ENCODE measurements around the gene EPYC.

Gene EPYC, protein sequence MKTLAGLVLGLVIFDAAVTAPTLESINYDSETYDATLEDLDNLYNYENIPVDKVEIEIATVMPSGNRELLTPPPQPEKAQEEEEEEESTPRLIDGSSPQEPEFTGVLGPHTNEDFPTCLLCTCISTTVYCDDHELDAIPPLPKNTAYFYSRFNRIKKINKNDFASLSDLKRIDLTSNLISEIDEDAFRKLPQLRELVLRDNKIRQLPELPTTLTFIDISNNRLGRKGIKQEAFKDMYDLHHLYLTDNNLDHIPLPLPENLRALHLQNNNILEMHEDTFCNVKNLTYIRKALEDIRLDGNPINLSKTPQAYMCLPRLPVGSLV

DNA sequence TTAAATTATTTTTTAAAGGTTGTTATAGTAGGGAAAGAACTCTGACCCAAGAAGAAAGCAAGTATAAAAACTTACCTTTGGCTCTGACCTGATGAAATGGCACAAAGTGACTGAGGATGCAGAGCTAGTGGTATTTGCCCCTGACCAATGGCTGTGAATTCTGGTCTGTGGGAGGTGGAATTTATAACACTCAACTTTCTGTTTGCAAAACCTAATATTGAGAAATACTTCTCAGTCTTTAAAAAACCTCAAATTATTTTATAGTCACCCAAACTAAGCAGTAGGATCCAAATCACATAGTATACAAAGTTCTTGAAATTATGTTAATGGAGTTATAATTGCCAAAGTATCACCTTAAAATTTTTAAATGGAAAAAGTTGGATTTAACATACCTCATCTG, at the start of gene EPYC:
EPYC (minus strand) TSS at position 101 of the 400 bp plus-strand sequence. CDS start 2,407 bp downstream, outside the sequence.
- TF ChIP-seq POLR2A (IDR thresholded peaks at IDR 0.05; ENCODE audit: low read length), result no peak
- no peak for TF ChIP-seq GATA1 (IDR thresholded peaks at IDR 0.05; ENCODE audit: low read depth, low read length)
- no peak for DNase-seq

GRCh38 chr12:91053951-91054715, 49.4 kb upstream of the EPYC start:
- TF ChIP-seq GATA1 (IDR thresholded peaks at IDR 0.05; ENCODE audit: low read depth, low read length) (no peak), POLR2A (IDR thresholded peaks at IDR 0.05; ENCODE audit: low read length) (no peak)
- DNase-seq, result no peak

GRCh38 chr12:91052026-91052425, 47.3 kb upstream of the EPYC start:
- TF ChIP-seq POLR2A (IDR thresholded peaks at IDR 0.05; ENCODE audit: low read length) (no peak), GATA1 (IDR thresholded peaks at IDR 0.05; ENCODE audit: low read depth, low read length) (no peak)
- DNase-seq, result no peak

DNA sequence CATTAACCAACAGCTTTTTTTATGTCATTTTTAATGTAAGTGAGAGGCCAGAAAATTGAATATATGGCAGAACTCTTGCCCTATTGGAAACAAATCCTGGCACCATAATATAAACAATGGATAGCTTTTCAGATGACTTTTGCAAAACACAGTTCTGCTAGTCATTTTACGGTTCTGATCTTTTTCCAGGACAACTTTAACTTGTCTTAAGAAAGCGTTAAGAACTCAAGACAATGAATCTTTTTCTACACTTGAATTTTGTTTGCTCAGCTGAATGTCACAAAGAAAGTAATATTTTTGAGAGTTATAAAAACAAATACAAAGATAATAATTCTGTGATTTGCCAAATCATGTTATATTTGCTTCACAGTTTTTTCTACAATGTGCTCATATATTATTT, 39.8 kb upstream of the EPYC start:
- no peak for DNase-seq
- TF ChIP-seq GATA1 (IDR thresholded peaks at IDR 0.05; ENCODE audit: low read depth, low read length) (no peak), POLR2A (IDR thresholded peaks at IDR 0.05; ENCODE audit: low read length) (no peak)

DNA sequence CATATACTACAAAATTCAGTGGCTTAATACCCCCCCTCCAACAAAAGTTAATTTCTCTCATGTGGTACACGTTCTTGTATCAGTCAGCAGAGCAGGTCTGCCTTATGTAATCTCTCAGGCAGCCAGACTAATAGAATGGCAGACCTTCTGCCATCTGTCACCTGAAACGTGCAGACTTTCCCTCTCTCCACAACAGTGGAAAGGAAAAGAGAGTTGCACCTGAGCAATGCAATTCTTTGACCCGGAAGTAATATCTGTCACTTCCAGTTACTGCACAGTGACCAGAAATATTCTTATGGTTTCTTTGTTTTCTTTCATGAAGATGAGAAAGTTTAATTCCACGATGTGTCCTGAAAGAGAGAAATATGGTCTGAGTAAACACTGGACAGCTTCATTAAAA, 38.6 kb upstream of the EPYC start:
- DNase-seq, result no peak
- TF ChIP-seq GATA1 (IDR thresholded peaks at IDR 0.05; ENCODE audit: low read depth, low read length) (no peak), POLR2A (IDR thresholded peaks at IDR 0.05; ENCODE audit: low read length) (no peak)

DNA sequence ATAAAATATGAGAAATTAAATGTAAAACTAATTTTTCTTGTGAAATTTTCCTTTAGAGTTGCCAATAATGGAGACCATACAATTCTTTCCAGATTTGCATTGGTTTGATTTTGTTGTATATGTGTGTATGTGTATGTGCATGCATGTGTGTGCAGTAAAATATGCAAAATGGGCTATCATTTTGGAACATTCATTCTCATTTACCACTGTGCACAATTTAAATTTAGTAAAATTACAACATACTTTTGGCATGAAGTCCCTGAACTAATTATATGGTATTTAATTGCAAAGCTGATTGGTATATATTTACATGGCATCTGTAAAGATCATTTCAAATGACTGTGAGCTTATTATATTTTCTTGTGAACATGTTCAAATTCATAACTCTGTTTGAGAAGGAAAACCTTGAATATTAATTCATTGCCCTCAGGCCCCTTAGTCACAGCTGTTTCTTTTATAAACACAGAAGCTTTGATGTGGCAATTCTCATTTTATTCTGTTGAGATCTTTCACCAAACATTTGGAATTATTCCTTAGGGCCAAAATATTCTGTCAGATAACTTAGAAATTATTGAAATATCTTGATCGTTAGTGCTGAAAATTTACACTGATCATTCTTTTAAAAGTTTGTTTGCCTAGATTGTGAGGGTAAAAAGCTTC, 35.5 kb upstream of the EPYC start:
- no peak for DNase-seq
- no peak for TF ChIP-seq POLR2A (IDR thresholded peaks at IDR 0.05; ENCODE audit: low read length)
- no peak for TF ChIP-seq GATA1 (IDR thresholded peaks at IDR 0.05; ENCODE audit: low read depth, low read length)

GRCh38 chr12:91037276-91037675, 32.5 kb upstream of the EPYC start:
- TF ChIP-seq POLR2A (IDR thresholded peaks at IDR 0.05; ENCODE audit: low read length) (no peak), GATA1 (IDR thresholded peaks at IDR 0.05; ENCODE audit: low read depth, low read length) (no peak)
- DNase-seq, result no peak

GRCh38 chr12:91033251-91033650, 28.5 kb upstream of the EPYC start:
- TF ChIP-seq POLR2A (IDR thresholded peaks at IDR 0.05; ENCODE audit: low read length) (no peak), GATA1 (IDR thresholded peaks at IDR 0.05; ENCODE audit: low read depth, low read length) (no peak)

GRCh38 chr12:91023326-91024004, 18.7 kb upstream of the EPYC start:
- no peak for DNase-seq
- no peak for TF ChIP-seq POLR2A (IDR thresholded peaks at IDR 0.05; ENCODE audit: low read length)
- no peak for TF ChIP-seq GATA1 (IDR thresholded peaks at IDR 0.05; ENCODE audit: low read depth, low read length)

More at GRCh38 chr12:91033251-91033650, 28.5 kb upstream of the EPYC start:
- no peak for DNase-seq

DNA sequence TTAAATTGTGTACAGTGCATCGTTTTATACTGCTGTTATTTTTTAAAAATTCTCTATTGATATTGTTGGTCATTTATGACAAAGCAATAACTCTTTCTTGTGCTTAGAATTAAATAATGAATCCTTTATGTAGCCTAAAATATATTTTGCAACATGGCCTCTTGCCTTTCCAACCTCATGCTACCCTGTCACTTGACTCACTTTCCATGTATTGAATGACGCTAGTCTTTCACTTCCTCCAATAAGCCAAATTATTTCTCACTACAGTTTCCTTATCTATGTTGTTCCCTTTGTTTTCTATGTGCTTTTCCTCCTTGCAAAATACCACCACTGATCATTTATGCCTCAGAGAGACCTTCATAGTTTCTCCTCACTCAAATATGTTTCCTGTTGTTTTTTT, 16.3 kb upstream of the EPYC start:
- TF ChIP-seq POLR2A (IDR thresholded peaks at IDR 0.05; ENCODE audit: low read length) (no peak), GATA1 (IDR thresholded peaks at IDR 0.05; ENCODE audit: low read depth, low read length) (no peak)
- no peak for DNase-seq

DNA sequence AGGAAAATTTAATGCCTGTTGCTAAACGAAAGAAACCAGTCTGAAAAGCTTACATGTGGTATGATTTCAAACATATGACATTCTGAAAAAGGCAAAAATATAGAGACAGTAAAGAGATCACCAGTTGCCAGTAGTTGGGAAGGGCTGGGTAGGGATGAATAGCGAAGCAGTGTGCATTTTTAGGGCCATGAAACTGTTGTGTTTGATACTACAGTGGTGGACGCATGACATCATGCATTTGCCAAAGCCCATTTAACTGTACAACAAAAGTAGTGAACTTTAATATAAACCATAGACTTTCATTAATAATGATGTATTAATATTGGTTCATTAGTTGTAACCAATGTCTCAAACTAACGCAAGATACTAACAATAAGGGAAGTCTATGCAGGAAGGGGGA, 14.7 kb upstream of the EPYC start:
- TF ChIP-seq POLR2A (IDR thresholded peaks at IDR 0.05; ENCODE audit: low read length) (no peak), GATA1 (IDR thresholded peaks at IDR 0.05; ENCODE audit: low read depth, low read length) (no peak)
- DNase-seq, result no peak

DNA sequence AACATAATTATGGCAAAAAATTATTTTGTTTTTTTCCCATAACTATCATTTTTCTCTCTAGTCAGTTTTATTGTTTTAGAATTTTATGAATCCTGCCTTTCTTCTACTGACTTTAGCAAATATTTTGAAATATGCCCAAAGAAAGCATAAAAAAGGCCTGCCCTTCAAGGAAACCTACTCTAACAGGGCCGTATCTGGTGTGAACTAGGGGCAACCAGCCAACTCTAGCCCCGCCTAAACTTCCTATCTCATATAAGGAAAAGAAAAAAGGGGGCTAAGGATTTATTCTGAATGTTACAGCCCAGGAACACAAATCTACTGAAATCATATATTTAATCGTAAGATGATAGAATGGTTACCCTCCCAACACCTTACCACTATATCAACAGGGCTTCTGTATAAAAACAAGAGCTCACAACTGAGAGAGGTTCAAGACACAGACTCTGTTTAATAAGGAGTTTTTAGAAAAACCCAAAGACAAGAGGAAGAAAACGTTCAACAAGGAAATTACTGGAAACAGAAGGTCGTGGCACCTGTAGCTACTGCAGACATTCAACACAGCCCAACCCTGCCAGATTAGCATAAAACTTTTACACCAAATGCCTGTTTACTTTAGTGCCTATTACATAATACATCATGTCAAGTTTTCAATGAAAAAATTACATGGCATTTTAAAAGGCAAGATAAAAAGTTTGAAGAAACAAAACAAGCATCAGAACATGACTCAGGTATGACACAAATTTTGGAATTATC, 12.9 kb upstream of the EPYC start:
- TF ChIP-seq GATA1 (IDR thresholded peaks at IDR 0.05; ENCODE audit: low read depth, low read length) (no peak), POLR2A (IDR thresholded peaks at IDR 0.05; ENCODE audit: low read length) (no peak)
- no peak for DNase-seq

GRCh38 chr12:91017043-91017442, 12.3 kb upstream of the EPYC start:
- TF ChIP-seq GATA1 (IDR thresholded peaks at IDR 0.05; ENCODE audit: low read depth, low read length), result no peak
- no peak for TF ChIP-seq POLR2A (IDR thresholded peaks at IDR 0.05; ENCODE audit: low read length)
- DNase-seq, result no peak
